Stimulated activated CD4-positive, alpha-beta T cell treated with anti-CD3 and anti-CD28 coated beads, TNF-alpha, amount 100 ng/mL, for 24 hours (primary cell): ENCODE measurements around the gene PPP1R2B.

Experiments used
- DNase-seq, 3 experiments: peaks; one replicate each; pipeline ENCODE4 v3.0.0-alpha.2; 2020; ENCODE audit warnings: low read depth in 3 of 3

PPP1R2B gene

GRCh38 chr5:156879665-156880285 lies 29.7 kb downstream of the PPP1R2B start:
- no peak for DNase-seq

- DNase-seq, result no peak
Observed at GRCh38 chr5:156883316-156883875, 33.3 kb downstream of the PPP1R2B start.

GRCh38 chr5:156888520-156888919 lies 38.4 kb downstream of the PPP1R2B start:
- DNase-seq, result no peak

- DNase-seq, result no peak
Observed at GRCh38 chr5:156892223-156892622, 42.1 kb downstream of the PPP1R2B start.

GRCh38 chr5:156892864-156893263 lies 42.8 kb downstream of the PPP1R2B start:
- DNase-seq, result no peak

GRCh38 chr5:156893517-156893916 lies 43.4 kb downstream of the PPP1R2B start:
- no peak for DNase-seq

- no peak for DNase-seq
Observed at GRCh38 chr5:156896546-156896945, 46.5 kb downstream of the PPP1R2B start.
